Fibroblast of skin of left biceps (primary cell): Measurements from ENCODE around the gene OMP.

ENCODE experiments used
- DNase-seq, 2 experiments: peaks; one replicate each; pipeline ENCODE4 v3.0.0-alpha.2; 2013; ENCODE audit warnings: low read depth in 2 of 2

OMP gene

GRCh38 chr11:77123591-77123990, 21.0 kb downstream of the OMP start:
- no peak for DNase-seq

GRCh38 chr11:77124041-77124440, 21.4 kb downstream of the OMP start:
- DNase-seq: no peak

- no peak for DNase-seq
Observed at GRCh38 chr11:77124488-77124887, 21.8 kb downstream of the OMP start.

DNA sequence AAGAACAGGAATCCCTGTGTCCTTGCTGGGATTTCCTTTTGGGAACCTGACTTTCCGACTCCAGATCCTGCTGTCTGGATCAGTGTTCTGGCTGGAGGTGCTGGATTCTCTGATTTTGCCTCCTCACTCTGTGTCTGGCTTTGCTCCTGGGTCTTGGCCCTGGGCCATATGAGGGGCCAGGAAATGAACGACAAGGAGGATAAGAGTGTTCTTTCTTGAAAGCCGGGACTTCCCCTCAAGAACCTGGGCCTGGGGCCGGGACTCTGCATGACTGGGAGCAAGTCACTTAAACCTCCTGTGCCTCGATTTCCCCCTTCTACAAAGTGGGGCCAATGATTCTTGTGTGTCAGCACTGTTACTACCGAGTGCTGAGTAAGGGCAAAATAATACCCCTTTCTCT, 22.6 kb downstream of the OMP start:
- no peak for DNase-seq

GRCh38 chr11:77125695-77126094, 23.1 kb downstream of the OMP start:
- no peak for DNase-seq

DNA sequence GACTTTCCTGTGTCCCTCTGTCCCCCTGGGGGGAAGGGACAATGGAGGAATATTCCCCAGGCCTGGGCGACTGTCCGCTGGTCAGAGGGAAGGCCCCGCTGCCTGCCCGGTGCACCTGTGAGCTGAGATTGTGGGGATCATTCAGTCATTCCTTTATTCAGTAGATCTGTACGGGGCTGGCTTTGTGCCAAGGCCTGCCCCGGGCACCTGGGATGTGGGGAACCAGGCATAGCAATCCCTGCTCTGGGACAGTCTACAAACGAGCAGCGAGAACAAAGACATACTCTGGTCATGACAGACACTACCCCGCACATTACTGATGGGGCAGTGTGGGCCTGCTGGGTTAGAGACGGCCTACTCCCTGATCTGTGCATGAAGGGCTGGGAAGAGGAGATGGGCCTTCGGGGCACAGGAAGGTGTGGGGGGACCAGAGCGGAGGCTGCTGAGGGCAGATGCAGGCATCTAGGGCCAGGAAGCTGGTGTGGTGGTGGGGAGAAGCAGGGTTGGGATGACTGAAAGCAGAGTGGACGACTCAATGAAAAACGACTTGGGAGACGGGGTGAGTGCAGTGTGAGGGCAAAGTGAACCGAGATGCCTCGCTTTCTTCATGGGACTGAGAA, 23.6 kb downstream of the OMP start:
- no peak for DNase-seq

DNA sequence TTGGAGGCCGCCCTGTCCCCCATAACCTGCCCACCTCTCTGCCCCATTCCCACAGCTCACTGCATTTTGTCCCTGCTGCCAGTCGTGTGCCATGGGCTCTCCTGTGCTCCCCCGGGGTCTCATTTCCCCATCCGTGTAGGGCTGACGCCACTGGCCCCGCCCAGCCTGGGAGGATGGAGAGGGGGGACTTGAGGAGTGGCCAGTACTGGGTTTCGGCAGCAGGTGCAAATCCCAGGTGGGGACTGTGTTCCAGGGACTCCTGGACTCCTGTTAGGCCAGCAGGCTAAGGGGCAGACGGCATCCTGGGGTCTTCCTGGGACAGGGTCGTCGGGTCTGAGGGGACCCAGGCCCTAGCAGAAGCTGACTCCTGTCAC, 24.2 kb downstream of the OMP start:
- no peak for DNase-seq

DNA sequence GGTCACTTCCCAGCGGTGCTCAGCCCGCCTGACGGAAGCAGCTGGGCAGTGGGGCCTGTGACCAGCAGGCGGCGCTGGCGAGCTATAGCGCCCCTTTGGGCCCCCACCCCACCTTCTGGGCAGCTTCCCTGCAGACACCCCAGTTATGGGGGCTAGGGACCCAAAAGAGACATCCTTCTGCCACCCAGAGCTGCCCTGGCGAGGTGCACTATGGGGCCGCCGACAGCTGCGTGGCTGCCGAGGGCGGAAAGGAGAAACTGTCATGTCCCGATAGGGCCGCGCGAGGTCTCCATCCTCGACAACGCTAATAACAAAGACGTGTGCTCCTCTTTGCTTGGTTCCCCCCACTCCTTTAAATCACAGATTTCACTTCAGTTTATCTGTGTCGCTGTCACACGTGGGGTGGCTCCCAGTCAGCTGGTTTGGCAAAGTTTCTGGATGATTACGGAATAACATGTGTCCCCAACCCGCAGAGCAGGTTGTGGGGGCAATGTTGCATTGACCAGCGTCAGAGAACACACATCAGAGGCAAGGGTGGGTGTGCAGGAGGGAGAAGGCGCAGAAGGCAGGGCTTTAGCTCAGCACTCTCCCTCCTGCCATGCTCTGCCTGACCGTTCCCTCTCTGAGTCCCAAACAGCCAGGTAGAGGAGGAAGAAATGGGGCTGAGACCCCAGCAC, 24.7 kb downstream of the OMP start:
- no peak for DNase-seq

DNA sequence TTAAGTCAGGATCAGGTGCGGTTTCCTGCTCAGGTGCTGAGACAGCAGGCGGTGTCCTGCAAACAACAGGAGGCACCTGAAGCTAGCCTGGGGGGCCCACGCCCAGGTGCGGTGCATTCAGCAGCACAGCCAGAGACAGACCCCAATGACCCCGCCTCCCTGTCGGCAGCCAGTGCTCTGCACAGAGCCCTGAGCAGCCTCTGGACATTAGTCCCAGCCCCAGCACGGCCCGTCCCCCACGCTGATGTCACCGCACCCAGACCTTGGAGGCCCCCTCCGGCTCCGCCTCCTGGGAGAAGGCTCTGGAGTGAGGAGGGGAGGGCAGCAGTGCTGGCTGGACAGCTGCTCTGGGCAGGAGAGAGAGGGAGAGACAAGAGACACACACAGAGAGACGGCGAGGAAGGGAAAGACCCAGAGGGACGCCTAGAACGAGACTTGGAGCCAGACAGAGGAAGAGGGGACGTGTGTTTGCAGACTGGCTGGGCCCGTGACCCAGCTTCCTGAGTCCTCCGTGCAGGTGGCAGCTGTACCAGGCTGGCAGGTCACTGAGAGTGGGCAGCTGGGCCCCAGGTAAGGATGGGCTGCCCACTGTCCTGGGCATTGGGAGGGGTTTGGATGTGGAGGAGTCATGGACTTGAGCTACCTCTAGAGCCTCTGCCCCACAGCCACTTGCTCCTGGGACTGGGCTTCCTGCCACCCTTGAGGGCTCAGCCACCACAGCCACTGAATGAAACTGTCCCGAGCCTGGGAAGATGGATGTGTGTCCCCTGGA, 25.5 kb downstream of the OMP start, which contains the start of gene MYO7A:
Gene MYO7A (plus strand): TSS at position 327 of the 772 bp plus-strand sequence. CDS start 2,389 bp downstream, outside the sequence.
- no peak for DNase-seq

DNA sequence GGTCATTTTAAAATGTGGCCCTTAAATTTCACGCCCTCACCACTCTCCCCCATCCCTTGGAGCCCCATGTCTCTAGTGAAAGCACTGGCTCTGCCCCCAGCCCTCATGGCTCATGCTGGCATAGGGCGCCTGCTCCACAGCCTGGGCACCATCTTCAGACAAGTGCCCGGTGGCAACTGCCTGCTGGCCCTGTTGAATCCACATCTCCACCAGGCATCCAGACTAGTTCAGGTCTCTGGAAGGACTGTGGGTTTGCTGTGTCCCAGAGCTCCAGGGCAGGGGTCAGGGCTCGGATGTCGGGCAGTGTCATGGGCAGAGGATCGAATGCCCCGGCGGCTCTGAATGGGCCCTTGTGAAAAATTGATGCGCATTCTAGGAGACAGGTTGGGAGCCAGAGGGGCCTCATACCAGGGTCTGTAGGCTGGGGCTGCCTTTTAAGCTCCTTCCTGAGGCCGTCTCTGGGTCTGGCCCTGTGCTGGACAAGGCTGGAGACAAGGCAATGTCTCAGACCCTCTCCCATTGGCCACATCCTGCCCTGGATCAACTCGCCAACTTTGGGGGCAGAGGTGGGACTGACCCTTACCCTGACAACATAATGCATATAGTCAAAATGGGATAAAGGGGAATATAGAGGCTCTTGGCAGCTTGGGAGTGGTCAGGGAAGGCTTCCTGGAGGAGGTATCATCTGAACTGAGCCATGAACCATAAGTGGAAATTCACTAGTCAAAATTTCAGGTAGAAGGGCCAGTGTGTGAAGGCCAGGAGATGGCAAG, 26.6 kb downstream of the OMP start:
- no peak for DNase-seq

DNA sequence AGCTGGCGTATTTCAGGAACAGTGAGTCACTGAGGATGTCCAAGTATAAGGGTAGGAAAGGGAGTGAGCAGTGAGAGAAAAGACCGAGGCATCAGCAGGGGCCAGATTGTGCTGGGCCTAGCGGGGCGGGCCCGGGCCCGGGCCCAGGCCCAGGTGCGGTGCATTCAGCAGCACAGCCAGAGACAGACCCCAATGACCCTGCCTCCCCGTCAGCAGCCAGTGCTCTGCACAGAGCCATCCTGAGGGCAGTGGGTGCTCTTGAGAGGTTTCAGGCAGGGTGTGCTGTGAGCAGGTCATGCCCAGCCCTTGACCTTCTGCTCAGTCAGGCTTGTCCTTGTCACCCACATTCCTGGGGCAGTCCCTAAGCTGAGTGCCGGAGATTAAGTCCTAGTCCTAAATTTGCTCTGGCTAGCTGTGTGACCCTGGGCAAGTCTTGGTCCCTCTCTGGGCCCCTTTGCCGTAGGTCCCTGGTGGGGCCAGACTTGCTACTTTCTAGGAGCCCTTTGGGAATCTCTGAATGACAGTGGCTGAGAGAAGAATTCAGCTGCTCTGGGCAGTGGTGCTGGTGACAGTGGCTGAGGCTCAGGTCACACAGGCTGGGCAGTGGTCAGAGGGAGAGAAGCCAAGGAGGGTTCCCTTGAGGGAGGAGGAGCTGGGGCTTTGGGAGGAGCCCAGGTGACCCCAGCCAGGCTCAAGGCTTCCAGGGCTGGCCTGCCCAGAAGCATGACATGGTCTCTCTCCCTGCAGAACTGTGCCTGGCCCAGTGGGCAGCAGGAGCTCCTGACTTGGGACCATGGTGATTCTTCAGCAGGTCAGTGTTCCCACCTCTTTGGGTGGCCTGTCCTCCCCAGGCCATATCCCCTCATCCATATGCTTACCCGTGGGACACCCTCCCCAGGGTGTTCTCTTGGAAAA, 27.5 kb downstream of the OMP start:
- no peak for DNase-seq

DNA sequence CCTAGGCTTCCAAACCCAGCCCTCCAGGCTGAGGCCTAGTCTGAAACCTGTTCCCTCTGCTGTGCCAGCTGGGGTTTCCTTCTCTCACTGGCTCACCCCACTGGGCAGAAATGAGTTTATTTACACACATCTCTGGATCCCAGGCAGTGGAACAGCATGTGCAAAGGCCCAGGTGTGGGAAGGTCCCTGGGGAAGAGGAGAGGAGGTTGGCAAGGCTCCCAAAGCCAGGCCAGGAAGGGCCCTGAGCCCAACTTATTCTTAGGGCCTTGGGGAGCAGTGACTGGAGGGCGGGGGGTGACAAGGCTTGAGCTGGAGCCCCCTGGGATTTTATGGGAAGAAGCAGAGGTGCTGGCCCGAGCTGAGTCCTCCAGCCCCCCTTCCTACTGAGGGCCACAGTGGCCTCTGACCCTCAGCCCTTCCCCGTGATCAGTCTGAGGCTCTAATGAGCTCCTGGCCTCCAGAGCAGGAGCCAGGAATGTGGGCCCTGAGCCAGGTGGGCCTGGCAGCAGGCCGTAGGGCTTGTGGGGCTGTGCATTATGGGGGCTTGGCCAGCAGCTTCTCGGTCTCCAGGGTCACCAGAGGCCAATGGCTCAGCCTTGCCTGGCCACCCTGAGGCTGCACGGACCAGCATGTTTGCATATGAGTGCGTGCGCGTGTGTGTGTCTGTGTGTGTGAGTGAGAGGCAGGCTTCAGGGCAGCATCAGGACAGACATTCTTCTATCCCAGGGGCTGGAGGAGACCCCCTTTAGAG, 28.3 kb downstream of the OMP start:
- no peak for DNase-seq

GRCh38 chr11:77131560-77131959, 28.9 kb downstream of the OMP start:
- no peak for DNase-seq

DNA sequence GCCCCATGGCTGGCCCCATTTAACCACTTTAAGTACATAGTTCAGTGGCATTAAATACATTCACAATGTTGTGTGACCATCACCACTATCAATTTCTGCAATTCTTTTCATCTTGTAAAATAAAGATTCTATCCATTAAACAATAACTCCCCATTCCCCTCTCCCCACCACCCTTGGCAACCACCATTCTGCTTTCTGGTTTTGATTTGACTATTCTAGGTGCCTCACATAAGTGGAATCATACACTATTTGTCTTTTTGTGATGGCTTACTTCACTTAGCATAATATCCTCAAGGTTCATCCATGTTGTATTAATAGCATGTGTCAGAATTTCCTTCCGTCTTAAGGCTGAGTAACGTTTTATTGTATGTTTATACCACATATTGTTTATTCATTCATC, 32.4 kb downstream of the OMP start:
- no peak for DNase-seq

GRCh38 chr11:77136074-77136473, 33.4 kb downstream of the OMP start:
- DNase-seq: no peak

GRCh38 chr11:77136784-77137420, 34.3 kb downstream of the OMP start:
- DNase-seq: no peak

DNA sequence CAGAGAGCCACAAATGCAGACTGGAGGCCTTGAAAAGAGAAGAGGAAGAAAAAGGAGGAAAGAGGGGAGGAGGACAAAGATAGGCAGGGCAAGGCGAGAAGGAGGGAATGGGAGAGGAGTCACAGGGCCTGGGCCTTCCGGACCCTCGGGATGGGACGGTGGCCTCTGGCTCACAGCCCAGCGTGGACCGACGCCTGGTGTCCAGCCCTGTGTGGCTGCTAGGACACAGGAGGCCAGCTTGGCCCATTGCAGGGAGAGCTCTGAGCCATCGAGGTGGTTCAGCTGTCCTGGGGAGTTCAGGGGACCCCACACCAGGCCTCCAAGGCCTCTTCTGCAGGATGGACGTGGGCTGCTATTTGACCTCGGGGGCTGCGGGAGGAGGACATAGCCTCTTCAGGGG, 34.8 kb downstream of the OMP start:
- DNase-seq: no peak

- DNase-seq: no peak
Observed at GRCh38 chr11:77138106-77138649, 35.5 kb downstream of the OMP start.

GRCh38 chr11:77139201-77139600, 36.6 kb downstream of the OMP start:
- DNase-seq: no peak
